IMR-90 (cell line): Measurements from ENCODE around the gene ZSWIM3. TPM values are rescaled to one million over a fixed set of nuclear protein-coding genes. Genes with fewer than 3 reads are reported as not detected.

Experiments
- ATAC-seq: fragments of 200-7000 bp; cut with Tn5 transposase; 2 replicates; pipeline ENCODE4 v1.9.1; 2020; ENCODE audit warnings: low read depth, mild to moderate bottlenecking, moderate library complexity
- BruUV-seq: library from RNA; stranded (reverse); fragments of 400-500 nt; replicated peaks from 2 replicates; lab custom pipeline; 2021; lab: Mats Ljungman, UMichigan
- CTCF ChIA-PET: fragments of 300-600 bp; formaldehyde crosslinking; extraction: SDS; loops from one replicate; lab custom pipeline; 2021; ENCODE audit warnings: antibody characterized with exemption; lab: Yijun Ruan, JAX
- POLR2A ChIA-PET: fragments of 300-600 bp; sonication (Branson Sonifier 250); formaldehyde crosslinking; loops from one replicate; lab custom pipeline; 2022; ENCODE audit warnings: antibody characterized with exemption; ENCODE audit not compliant: unreplicated experiment; lab: Charles Lee
- DNase-seq: peaks from one replicate; pipeline ENCODE4 v3.0.0; 2013
- H2AFZ ChIP-seq: replicated peaks from 2 replicates; pipeline ENCODE3; 2013; ENCODE audit warnings: low read length, mild to moderate bottlenecking; ENCODE audit not compliant: poor library complexity
- H2AK5ac ChIP-seq: 2 replicates; pipeline ENCODE4 v1.6.1; 2013; ENCODE audit warnings: low read depth, low read length, inconsistent platforms
- H2AK9ac ChIP-seq: replicated peaks from 2 replicates; pipeline ENCODE3; 2013; ENCODE audit warnings: mild to moderate bottlenecking, low read depth, low read length, moderate library complexity; ENCODE audit not compliant: poor library complexity
- H2BK120ac ChIP-seq: 2 replicates; pipeline ENCODE4 v1.6.1; 2013; ENCODE audit warnings: low read depth, low read length, inconsistent platforms
- H2BK15ac ChIP-seq: 3 replicates; pipeline ENCODE4 v1.6.1; 2013; ENCODE audit warnings: low read depth, low read length, inconsistent platforms
- H2BK20ac ChIP-seq: 2 replicates; pipeline ENCODE4 v1.6.1; 2013; ENCODE audit warnings: low read depth, mild to moderate bottlenecking, inconsistent platforms, low read length, moderate library complexity
- H2BK5ac ChIP-seq: 2 replicates; pipeline ENCODE4 v1.6.1; 2013; ENCODE audit warnings: mild to moderate bottlenecking, low read depth, low read length, inconsistent platforms; ENCODE audit not compliant: poor library complexity, severe bottlenecking
- H3K14ac ChIP-seq: replicated peaks from 2 replicates; pipeline ENCODE4 v1.6.1; 2013; ENCODE audit warnings: low read depth, low read length, inconsistent platforms
- H3K18ac ChIP-seq: 2 replicates; pipeline ENCODE4 v1.6.1; 2013; ENCODE audit warnings: low read depth, low read length, control low read depth
- H3K23ac ChIP-seq: 2 replicates; pipeline ENCODE4 v1.6.1; 2013; ENCODE audit warnings: low read depth, low read length, inconsistent platforms
- H3K27ac ChIP-seq: 2 replicates; pipeline ENCODE4 v1.5.1; 2013; ENCODE audit warnings: mild to moderate bottlenecking, control low read depth, low read length; ENCODE audit not compliant: insufficient read depth
- H3K27me3 ChIP-seq: 2 replicates; pipeline ENCODE4 v1.6.1; 2013; ENCODE audit warnings: low read length; ENCODE audit not compliant: control insufficient read depth, insufficient read depth
- H3K36me3 ChIP-seq: 2 replicates; pipeline ENCODE4 v1.6.1; 2013; ENCODE audit warnings: low read length, mixed read lengths; ENCODE audit not compliant: control insufficient read depth, insufficient read depth
- H3K4ac ChIP-seq: 2 replicates; pipeline ENCODE4 v1.6.1; 2013; ENCODE audit warnings: low read depth, low read length, inconsistent platforms
- H3K4me1 ChIP-seq: 2 replicates; pipeline ENCODE4 v1.6.1; 2013; ENCODE audit warnings: low read length, mixed read lengths; ENCODE audit not compliant: control insufficient read depth, insufficient read depth
- H3K4me2 ChIP-seq: 2 replicates; pipeline ENCODE4 v1.6.1; 2013; ENCODE audit warnings: low read depth, mild to moderate bottlenecking, control low read depth, low read length, moderate library complexity
- H3K4me3 ChIP-seq: 2 replicates; pipeline ENCODE4 v1.5.1; 2013; ENCODE audit warnings: low read depth, mild to moderate bottlenecking, control low read depth, low read length, moderate library complexity; ENCODE audit not compliant: insufficient read depth
- H3K56ac ChIP-seq: 2 replicates; pipeline ENCODE4 v1.6.1; 2013; ENCODE audit warnings: low read length, inconsistent platforms; ENCODE audit not compliant: insufficient read depth; ENCODE audit errors: extremely low read depth
- H3K79me1 ChIP-seq, 2 experiments: 2 replicates each; pipeline ENCODE4 v1.6.1; 2013; ENCODE audit warnings: low read length in 2 of 2, inconsistent platforms in 1 of 2, low read depth in 1 of 2
- H3K9ac ChIP-seq: 2 replicates; pipeline ENCODE4 v1.6.1; 2013; ENCODE audit warnings: low read depth, low read length, control low read depth
- H3K9me1 ChIP-seq: 2 replicates; pipeline ENCODE4 v1.6.1; 2013; ENCODE audit warnings: low read length, inconsistent platforms; ENCODE audit not compliant: insufficient read depth
- H3K9me3 ChIP-seq: 2 replicates; pipeline ENCODE4 v1.6.1; 2013; ENCODE audit warnings: low read length; ENCODE audit not compliant: control insufficient read depth, insufficient read depth
- H4K20me1 ChIP-seq: 2 replicates; pipeline ENCODE4 v1.6.1; 2013; ENCODE audit warnings: low read length, inconsistent platforms; ENCODE audit not compliant: insufficient read depth
- H4K5ac ChIP-seq: 2 replicates; pipeline ENCODE4 v1.6.1; 2013; ENCODE audit warnings: mild to moderate bottlenecking, low read depth, low read length, control low read depth
- H4K8ac ChIP-seq, 2 experiments: 2 replicates each; pipeline ENCODE4 v1.6.1; 2013; ENCODE audit warnings: low read depth in 2 of 2, low read length in 2 of 2, control low read depth in 1 of 2, inconsistent platforms in 1 of 2
- H4K91ac ChIP-seq: 2 replicates; pipeline ENCODE4 v1.6.1; 2013; ENCODE audit warnings: low read depth, low read length, inconsistent platforms; ENCODE audit not compliant: insufficient read depth
- MXI1 ChIP-seq: IDR thresholded peaks from 2 replicates; pipeline ENCODE4 v1.6.1; 2012; ENCODE audit warnings: low read depth, mild to moderate bottlenecking, low read length, moderate library complexity, borderline replicate concordance
- whole genome bisulfite sequencing, 2 experiments: methylation state at CpG; one replicate each; pipeline versions ENCODE4 v1.1.5 to v1.1.7; 2013; ENCODE audit warnings: missing lambda C conversion rate in 2 of 2; ENCODE audit not compliant: insufficient read length in 1 of 2; ENCODE audit errors: extremely low coverage in 2 of 2; 5-methylcytosine and 5-hydroxymethylcytosine counted together
- dilution Hi-C: fragments of 300-500 bp; cut with HindIII; formaldehyde crosslinking; loops from one replicate; pipeline ENCODE4 v1.14.3; 2018; ENCODE audit warnings: low sequenced_read_pairs; ENCODE audit not compliant: unreplicated experiment
- in situ Hi-C: fragments of 300-500 bp; cut with MboI; formaldehyde crosslinking; loops from 3 replicates; pipeline ENCODE4 v1.14.3; 2019; ENCODE audit warnings: low sequenced_read_pairs, inconsistent platforms, mixed read lengths
- intact Hi-C: fragments of 100-400 bp; cut with micrococcal nuclease; formaldehyde crosslinking; loops from 2 replicates; pipeline ENCODE4 v1.10.0; 2022
- polyA plus RNA-seq, 3 experiments: library from polyadenylated mRNA; depleted of rRNA; stranded (reverse); fragments of >200 nt; gene quantifications; 2 replicates each; pipeline ENCODE4 v1.2.3, GENCODE V29; 2012; ENCODE audit warnings: low replicate concordance in 1 of 3
- total RNA-seq: library from RNA; depleted of rRNA; stranded (reverse); fragments of >200 nt; gene quantifications from 2 replicates; pipeline ENCODE4 v1.2.3, GENCODE V29; 2012
- TF ChIP-seq, protein P1 (sequence below): fragments of 150-350 bp; IDR thresholded peaks from 2 replicates; pipeline ENCODE4 v1.6.1; 2017; ENCODE audit warnings: mild to moderate bottlenecking, antibody characterized with exemption, low read length, low read depth

The ZSWIM3 gene
- total and polyA plus RNA-seq, 2 of the 4 experiments (the other 2 are of a cell fraction): 3.3 to 8.6 TPM

DNA sequence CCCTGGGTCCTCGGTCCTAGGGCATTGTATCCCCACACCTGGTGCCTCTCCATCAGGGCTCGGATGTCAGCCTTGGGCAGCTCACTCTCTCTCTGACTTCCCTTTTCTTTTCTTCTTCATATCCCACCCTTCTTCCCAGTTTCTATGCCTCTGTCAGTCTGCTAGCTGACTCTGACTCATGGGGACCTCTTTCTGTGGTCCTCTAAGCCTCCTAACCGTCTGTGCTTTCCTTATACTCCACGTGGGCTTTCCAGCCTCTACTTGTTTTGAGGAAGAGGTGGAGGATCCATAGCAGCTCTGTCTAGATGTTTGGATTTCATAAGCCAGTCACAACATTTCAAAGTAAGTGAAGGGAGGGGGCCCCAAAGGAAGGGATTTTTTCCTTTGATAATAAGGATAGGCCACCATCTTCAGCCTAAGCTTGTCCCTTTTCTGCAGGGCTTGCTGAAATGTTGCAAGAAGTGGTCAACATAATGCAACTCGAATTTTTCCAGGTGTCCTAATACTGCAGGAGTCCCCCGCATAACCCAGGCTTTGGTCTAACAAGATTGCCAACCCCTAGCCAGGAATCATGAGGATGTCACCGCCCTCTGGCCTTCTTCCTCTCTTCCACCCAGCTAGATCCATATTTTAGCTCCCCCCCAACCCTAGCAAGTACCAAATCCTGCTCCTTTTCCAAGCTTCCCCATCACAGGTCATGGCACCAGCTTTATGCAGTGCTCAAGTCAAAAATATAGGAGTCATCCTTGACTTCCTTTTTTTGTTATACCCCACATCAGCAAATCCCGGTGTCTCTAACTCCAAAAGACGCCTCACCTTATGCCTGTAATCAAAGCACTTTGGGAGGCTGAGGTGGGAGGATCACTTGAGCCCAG lies 63.3 kb downstream of the ZSWIM3 start:
- peak overlapping the region; percentile 73 for H3K4ac ChIP-seq
- ATAC-seq (no peak), DNase-seq (peak; percentile 50)
- peak overlapping the region; percentile 85; the same call in 1 of the 2 replicates for H3K27ac ChIP-seq
- peak overlapping the region; percentile 95 for H2AK5ac ChIP-seq
- H3K27me3 ChIP-seq: no peaks in the 10 kb centered on the region
- H3K4me3 ChIP-seq: no peak overlapping the region
- H4K8ac ChIP-seq: peak overlapping the region; percentile 62 to 71
- 94% methylated on average over 2 of the region's 9 CpGs; no CpG with 5 or more reads in 1 of the 2 experiments for WGBS, 2 experiments
- H3K4me1 ChIP-seq: peaks cover 30% of the 10 kb centered on the region
- H3K9me1 ChIP-seq: no peaks in the 10 kb centered on the region; the same call in 1 of the 2 replicates
- H3K79me1 ChIP-seq: no peaks in the 10 kb centered on the region
- no peaks in the 10 kb centered on the region for H4K20me1 ChIP-seq
- peak overlapping the region; percentile 76 for H2BK20ac ChIP-seq
- H2BK5ac ChIP-seq: peak overlapping the region; percentile 78
- dilution Hi-C loops: no loop called here
- POLR2A ChIA-PET: interaction anchor here (0.7 kb wide), 1 partner anchor 14 kb away, joined by 3 read pairs; no protein-coding TSS in a partner anchor
- BruUV-seq: no TSS peak
- H3K14ac ChIP-seq: peak overlapping the region; percentile 58; the same call in 1 of the 2 replicates
- CTCF ChIA-PET: interaction anchor here (0.6 kb wide), 1 partner anchor 942 kb away, joined by 5 read pairs; no protein-coding TSS in a partner anchor
- H3K18ac ChIP-seq: peak overlapping the region; percentile 80
- peak overlapping the region; percentile 71 for H2BK120ac ChIP-seq
- H3K9me3 ChIP-seq: no peaks in the 10 kb centered on the region
- intact Hi-C loops: no loop called here
- in situ Hi-C loops: loop anchor here (25.0 kb wide), 1 partner anchor 583 kb away; the partner anchor contains the start of gene SDC4
- H3K56ac ChIP-seq: no peak overlapping the region
- H3K9ac ChIP-seq: peak overlapping the region; percentile 55; the same call in 1 of the 2 replicates
- H3K4me2 ChIP-seq: peak overlapping the region; percentile 53
- H4K91ac ChIP-seq: peak overlapping the region; percentile 62
- H2AK9ac ChIP-seq: peak overlapping the region; percentile 80
- no peaks in the 10 kb centered on the region for H3K36me3 ChIP-seq
- peak overlapping the region; percentile 98 for H4K5ac ChIP-seq
- H2BK15ac ChIP-seq: peak overlapping the region; percentile 85; the same call in 1 of the 3 replicates
- peak overlapping the region; percentile 49; the same call in 1 of the 2 replicates for H3K23ac ChIP-seq
- peak overlapping the region; percentile 81 for H2AFZ ChIP-seq
- TF ChIP-seq MXI1: no peak
- TF ChIP-seq, protein P1, sequence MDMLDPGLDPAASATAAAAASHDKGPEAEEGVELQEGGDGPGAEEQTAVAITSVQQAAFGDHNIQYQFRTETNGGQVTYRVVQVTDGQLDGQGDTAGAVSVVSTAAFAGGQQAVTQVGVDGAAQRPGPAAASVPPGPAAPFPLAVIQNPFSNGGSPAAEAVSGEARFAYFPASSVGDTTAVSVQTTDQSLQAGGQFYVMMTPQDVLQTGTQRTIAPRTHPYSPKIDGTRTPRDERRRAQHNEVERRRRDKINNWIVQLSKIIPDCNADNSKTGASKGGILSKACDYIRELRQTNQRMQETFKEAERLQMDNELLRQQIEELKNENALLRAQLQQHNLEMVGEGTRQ: peak; percentile 26; the same call in 1 of the 2 replicates
